COLO668 (cell line): ENCODE measurements around the gene FHOD3.

Experiments used
- DNase-seq: peaks from one replicate; lab custom pipeline; 2025; ENCODE audit not compliant: unreplicated experiment; lab: John Stamatoyannopoulos, UW

Gene FHOD3

DNA sequence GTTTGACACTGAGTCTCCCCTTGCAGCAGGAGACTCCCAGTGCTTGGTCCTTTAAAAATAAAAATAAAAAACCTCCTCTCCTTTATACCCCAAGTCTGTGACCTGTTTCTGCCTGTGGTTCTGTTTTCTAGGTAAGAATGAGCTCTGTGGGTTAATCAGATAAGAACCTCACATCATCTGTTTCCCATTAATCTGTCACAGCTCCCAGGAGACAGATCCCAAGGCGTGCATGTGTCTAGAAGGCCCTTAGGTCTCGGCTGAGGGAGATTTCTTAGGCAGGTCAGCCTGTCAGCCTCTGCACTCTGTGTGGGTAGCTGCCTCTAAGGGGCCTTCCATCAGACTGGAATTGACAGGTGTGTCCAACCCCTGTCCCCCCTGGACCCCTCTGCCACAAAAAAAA lies 80.7 kb downstream of the FHOD3 start:
- DNase-seq = no peak

DNA sequence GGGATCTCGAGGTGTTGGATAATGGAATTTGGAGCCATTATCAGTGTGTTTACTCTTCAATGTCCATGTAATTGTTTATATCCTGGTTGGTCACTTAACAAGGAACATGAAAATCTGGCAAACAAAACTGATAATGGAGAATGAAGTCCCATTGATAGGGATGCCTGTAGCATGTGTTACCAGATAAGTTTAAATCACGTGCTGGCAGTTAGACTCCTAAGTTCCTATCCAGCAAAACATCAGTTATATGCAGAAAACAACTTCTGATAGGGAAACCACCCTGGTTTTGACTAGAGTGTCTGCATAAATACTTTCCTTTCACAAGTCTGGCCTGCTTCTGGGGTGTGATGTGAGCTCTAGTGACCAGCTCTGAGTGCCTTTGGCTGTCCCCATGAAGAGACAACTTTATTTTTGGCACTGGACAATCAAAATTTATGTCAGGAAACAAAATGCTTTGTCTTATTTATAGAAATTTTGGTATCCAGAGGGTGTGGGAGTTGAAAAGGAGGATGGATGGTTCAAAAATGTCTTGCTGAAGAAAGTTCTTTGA lies 82.0 kb downstream of the FHOD3 start:
- no peak for DNase-seq

DNA sequence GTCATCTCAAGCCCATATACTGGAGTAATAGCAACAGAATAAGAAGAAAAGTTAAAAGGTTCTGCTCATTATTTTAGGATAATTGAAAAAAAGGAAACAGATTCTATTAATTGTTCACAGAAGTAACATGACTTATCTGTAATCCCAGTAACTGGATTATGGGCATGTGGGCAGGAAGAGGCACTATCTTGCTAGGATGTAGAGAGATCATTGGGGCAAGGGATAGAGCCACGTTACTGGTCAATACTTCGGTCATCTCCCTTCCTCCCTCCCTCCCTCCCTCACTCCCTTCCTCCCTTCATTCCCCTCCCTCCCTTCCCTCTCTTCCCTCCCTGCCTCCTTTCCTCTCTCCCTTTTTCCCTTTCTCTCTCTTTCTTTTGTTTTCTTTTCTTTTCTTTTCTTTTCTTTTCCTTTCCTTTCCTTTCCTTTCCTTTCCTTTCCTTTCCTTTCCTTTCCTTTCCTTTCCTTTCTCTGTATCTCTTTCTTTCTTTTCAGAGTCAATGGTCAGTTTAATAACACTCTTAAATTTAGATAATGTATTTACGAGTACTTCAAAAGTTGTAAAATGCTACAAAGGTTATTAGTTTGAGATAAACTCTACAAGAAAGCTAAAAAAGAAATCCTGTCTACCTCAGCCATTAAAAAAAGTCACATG lies 82.8 kb downstream of the FHOD3 start:
- no peak for DNase-seq

DNA sequence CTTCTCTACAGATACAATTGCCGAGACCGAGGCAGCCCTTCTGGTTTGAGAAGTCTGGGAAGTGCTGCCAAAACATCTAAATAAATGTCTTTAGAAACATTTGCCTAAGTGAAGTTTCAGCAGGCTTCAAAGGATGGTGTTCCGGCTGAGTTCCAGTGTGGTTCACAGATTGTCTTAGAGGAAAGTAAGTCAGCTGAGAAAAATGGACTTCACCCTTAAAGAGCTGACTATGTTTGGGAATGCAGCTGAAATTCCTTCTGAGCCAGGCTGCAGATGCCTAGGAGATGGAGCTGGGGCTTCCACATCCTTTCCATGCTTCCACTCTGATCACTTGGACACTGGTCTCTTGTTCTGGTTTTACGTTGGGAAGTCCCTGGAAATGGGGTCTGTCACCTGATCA lies 83.6 kb downstream of the FHOD3 start:
- DNase-seq = no peak

DNA sequence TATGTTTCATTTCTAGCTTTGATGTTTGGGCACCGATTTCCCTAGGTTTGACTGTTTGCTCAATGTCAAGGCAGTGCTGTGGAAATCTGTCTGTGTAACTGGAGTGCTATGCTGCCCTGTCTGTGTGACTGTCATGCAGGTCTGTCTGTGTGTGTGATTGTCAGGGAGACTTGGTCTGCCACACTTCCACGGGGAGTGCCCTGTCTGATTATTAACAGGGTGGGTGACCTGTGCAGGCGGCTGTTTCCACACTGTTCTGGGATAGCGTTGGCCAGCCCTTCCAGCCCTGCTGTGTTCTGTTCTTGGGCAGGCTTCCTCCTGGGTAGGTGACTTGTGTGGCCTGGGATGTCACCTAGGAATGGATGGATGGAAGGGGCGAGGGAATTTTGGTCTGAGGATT lies 85.3 kb downstream of the FHOD3 start:
- DNase-seq = no peak

GRCh38 chr18:36386150-36386920 lies 88.8 kb downstream of the FHOD3 start:
- DNase-seq = no peak

DNA sequence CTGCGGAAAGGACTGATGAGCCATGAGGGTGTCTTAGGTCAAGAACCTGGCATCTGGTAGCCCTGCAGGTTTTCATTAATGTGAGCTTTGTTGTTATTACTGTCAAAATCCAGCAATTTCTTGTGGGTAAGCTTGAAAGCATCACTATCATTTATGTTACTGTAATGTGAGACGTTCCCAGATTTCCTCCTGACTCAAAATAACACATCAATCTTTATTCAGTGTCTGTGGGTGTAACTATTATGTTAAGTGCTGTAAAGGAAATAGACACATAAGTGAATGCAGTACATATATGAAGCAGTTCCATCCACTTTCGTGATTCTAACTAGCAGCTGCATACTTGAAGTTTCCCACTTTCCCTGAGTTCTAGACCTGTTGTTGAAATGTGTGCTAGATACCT lies 89.8 kb downstream of the FHOD3 start:
- no peak for DNase-seq

DNA sequence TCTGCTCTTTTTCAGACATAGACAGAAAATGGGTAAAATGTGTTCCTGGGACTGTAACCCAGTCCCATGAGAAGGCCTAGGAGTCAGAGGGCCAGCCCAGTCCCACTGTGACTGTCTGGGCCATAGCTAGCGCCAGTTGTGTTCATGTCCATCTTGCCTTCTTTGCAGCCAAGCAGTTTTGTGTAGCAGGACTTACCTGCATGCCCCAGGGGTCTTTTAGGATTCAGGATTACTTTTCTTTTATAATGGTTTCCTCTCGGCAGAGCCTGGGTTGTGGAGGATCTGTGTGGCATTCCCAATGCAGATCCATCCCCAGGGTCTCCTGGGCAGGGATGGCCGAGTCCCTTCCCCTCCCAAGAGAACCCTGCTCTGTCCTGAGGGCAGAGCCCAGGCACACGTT lies 90.8 kb downstream of the FHOD3 start:
- DNase-seq = no peak

DNA sequence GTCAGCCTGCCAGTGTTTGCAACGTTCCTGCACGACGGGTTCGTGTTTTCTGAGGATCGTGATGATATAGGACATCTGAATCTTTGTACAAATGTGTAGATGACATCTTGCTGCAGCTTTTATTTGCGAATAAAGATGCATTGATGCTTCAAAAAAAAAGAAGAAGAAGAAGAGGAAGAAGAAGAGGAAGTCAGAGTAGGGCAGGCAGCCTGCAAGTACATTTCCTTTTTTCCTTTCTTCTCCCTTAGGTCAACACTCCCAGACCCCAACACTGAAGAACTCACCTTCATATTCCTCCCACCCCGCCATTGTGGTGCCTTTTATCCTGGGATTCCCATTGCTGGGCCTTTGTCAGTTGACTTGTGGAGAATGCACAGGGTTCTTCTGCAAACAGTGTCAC lies 91.5 kb downstream of the FHOD3 start:
- DNase-seq = no peak

GRCh38 chr18:36389811-36390581 lies 92.5 kb downstream of the FHOD3 start:
- no peak for DNase-seq

DNA sequence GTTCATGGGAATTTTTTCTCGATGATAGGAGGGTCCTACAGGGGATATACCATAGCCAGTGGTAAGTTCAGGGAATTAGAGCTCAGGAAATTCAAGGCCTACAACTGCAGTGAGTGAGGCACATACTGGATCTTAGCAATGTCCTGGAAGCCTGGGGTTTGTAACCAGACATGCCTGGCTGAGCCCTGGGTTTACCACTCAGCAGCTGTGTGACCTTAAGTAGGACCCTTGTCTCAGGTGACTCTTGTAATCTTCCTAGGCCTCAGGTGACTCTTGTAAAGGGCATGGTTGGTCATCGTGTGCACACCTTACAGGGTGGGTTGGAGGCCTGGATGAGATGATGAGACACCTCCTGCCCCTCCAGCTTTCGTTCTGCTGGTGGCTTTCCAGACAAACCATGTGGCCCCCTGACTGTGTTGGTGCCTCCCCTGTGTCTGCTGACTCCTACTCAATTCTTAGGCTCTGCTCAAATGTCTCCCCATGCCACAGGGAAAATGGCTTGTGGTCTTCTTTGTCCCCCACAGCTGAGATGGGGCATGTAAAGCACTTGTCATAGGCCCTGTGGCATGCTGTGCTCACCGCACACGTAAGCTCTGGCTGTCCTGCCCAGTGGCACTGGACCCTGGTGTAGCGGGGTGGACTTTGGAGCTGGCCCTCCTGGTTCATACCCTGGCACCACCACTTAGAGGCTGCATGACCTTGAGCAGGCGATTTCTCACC lies 94.1 kb downstream of the FHOD3 start:
- no peak for DNase-seq

DNA sequence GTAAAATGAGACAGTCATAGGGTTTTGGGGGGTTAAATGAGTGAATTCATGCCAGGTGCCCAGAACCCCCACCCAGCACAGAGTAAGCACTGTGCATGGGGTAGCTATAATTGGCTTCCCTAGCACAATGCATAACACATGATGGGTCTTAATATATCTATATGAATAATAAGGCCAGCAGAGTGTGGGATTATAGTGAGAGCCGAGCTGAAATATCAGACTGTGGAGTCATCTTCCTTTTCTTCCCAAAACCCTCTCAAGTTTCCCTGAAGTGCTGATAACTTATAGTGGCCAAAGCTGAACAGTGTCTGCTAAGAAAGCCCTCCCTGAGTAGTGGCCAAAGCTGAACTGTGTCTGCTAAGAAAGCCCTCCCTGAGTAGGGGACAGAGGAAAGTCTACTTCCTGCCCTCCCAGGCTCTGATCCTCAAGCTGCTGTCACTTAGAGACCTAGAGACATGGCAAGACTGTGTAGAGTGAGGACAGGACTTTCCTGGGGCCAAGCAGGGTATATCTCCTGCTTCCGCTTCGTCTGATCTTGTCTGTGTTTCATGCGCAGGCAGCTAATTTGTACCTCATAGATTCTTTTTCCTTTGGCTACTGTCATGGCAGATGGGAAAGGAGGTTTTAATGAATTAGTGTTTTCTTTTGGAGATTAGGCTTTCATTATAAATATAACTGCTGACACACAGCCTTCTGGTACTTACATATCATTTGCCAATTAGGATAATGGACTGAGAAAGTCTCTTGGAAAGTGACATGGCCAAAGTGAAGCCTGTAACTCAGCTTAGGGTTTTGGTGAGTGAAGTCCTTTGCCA lies 94.9 kb downstream of the FHOD3 start:
- no peak for DNase-seq

- DNase-seq = no peak
Measured at GRCh38 chr18:36392979-36393287, 95.4 kb downstream of the FHOD3 start.

GRCh38 chr18:36394486-36394885 lies 97.0 kb downstream of the FHOD3 start:
- no peak for DNase-seq

- DNase-seq = no peak
Measured at GRCh38 chr18:36396190-36396589, 98.7 kb downstream of the FHOD3 start.

GRCh38 chr18:36397033-36397432 lies 99.5 kb downstream of the FHOD3 start:
- no peak for DNase-seq

- no peak for DNase-seq
Measured at GRCh38 chr18:36398419-36398818, 100.9 kb downstream of the FHOD3 start.

DNA sequence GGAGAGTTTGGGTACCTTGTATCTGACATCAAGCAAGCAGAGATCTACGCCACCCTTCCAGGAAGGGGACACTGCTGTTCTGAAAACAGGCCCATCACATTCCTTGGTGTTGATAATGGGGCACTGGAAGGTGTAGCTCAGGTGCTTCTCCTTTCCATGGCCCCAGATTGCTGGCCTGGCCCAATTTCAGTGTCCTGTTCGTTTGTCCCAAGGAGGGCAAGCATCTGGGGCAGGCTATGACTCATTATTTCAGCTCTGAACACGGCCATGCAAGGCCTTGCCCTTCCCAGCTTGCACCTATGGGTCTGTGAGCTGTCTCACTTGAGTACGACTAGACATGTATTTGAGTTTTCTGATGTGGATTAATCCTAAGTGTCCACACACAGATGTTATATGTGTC lies 101.5 kb downstream of the FHOD3 start:
- DNase-seq = no peak

GRCh38 chr18:36401462-36401861 lies 103.9 kb downstream of the FHOD3 start:
- DNase-seq = no peak

- DNase-seq = no peak
Measured at GRCh38 chr18:36402765-36403396, 105.4 kb downstream of the FHOD3 start.
